Dermis microvascular lymphatic vessel endothelial cell (primary cell): ENCODE results near the gene RSBN1. TPM values are rescaled to one million over a fixed set of nuclear protein-coding genes. Genes with fewer than 3 reads are reported as not detected.
"Not testable (repeated sequence)": the region's sequence is repeated elsewhere in the genome, so short reads cannot be mapped to it uniquely, and the experiment has no call there.

Source experiments
- DNase-seq, 2 donors: peaks; one replicate each; pipeline versions ENCODE4 v3.0.0 to v3.0.0-alpha.2; 2010; ENCODE audit warnings: low read depth in 2 of 2
- total RNA-seq: library from RNA; depleted of rRNA; stranded (reverse); fragments of >200 nt; gene quantifications from 2 replicates; pipeline ENCODE4 v1.2.1, GENCODE V29; 2014

The RSBN1 gene
- 9.8 and 14.2 TPM in 2 replicates for total RNA-seq

DNA sequence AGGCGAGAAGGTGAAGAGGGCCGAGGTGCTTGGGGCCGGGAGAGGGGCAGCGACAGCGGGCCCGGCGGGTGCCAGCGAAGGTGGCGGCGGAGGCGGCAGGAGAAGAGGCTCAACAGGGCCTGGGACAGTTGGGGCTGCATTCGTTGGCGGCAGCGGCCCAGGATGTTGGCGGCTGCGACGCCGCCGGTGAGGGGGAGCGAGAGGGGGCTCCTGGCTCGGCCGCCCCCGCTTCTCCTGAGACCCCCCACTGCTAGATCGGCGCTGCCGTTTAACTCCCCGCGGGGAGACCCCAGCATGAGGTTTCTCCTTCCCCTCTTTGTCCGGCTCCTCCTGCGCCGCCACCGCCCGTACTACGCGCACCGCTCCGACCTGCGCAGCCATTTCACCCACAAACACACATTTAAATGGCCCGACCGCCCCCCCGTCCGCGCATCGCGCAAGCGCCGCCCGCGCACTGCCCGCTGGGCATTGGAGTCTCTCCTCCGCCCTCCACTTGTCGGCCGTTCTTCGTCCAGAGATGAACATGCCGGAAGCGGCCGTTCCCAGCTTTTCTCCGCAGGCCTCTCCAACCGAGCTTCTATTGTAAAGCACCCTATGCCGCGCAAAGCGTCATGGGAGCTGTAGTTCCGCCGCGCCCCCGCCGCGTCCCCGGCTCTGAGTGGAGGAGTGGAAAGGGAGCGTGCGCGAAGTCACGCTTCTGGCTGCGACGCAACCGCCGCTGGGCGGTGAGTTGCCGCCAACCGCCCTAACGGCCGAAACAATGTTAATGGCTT, at the start of gene RSBN1:
TSS of gene RSBN1 (minus strand) at position 589 of the 773 bp plus-strand sequence. CDS start at position 525, 64 bp downstream.
- DNase-seq: peak; percentile 98 to 100

- DNase-seq: no peak
Observed at GRCh38 chr1:113861641-113862040, 49.4 kb upstream of the RSBN1 start.

- DNase-seq: peak; percentile 1 to 76
Observed at GRCh38 chr1:113860891-113861290, 48.6 kb upstream of the RSBN1 start.

DNA sequence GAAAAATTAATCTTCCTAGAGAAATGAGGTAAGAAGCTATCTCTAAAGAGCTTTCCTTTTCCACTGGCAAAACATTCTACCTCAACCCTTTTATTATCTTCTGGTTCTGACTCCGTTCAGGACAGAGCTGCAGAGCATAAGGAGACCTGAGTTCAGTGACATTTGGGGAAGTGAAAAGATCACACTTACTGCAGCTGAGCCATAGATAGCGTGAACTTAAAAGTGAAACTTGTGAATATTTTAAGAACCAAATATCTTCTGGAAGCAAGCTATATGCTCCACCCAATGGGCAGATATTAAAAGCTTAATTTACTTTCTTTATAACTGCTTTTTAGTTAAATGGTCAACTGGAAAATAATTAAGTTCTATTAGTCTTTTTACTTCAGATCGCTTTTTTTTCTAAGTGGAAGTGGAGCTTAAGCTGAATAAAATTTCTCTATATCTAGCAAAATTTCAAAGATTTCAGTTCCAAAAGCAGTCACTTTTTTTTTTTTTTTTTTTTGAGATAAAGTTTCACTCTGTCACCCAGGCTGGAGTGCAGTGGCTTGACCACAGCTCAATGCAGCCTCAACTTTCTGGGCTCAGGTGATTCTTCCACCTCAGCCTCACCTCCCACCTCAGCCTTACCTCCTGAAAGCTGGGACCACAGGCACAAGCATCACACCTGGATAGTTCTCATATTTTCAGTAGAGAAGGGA, 47.4 kb upstream of the RSBN1 start:
- DNase-seq: no peak

- no peak for DNase-seq
Observed at GRCh38 chr1:113858982-113859381, 46.7 kb upstream of the RSBN1 start.

DNA sequence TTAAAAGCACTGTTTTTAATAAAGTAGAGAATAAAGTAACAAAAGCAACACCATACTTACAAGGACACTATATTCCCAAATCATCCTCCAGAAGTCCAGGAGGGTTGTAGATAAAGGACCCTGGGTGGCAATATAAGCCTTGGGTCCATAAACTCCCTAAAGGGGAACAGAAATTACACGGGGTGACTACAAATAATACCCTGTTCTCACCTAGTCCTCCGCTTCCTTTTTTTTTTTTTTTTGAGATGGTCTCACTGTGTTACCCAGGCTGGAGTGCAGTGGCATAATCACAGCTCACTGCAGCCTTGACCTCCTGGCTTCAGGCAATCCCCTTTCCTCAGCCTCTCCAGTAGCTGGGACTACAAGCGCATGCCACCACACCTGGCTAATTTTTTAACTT, 46.1 kb upstream of the RSBN1 start:
- DNase-seq: no peak

- no peak for DNase-seq
Observed at GRCh38 chr1:113857776-113858175, 45.5 kb upstream of the RSBN1 start.

- DNase-seq: no peak
Observed at GRCh38 chr1:113856401-113856790, 44.1 kb upstream of the RSBN1 start.

DNA sequence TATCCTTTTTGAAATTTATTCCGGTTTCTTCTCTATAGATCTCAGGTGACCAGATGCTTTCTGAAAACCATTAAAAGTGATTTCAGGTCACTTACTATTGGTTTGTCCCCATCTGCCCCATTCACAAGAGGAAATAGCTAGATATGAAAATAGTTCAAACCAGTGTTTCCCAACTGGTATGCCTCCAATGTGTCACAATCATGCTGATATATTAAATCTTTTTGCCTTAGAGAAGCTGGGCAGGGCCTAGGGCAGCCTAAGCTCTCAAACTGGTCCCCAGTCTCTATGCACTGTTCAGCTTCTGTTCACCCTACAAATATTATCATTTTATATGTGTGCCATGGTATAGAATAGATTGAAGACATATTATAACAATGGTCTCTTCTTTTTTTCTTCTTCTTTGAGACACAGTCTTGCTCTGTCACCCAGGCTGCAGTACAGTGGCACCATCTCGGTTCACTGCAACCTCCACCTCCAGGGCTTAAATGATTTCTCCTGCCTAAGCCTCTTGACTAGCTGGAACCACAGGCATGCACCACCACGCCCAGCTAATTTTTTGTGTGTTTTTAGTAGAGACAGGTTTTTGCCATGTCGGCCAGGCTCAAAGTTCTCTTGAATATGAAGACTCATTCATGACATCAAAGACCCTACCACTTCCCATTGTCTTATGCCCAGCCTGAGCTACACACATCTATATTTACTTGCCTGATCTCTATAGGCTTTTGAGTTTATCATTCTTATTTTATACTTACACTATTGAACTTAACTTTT, 43.5 kb upstream of the RSBN1 start:
- DNase-seq: no peak

- DNase-seq: no peak
Observed at GRCh38 chr1:113854234-113854633, 42.0 kb upstream of the RSBN1 start.

GRCh38 chr1:113852694-113853093, 40.4 kb upstream of the RSBN1 start:
- not testable (repeated sequence) for DNase-seq

- DNase-seq: no peak
Observed at GRCh38 chr1:113850127-113850796, 38.0 kb upstream of the RSBN1 start.

DNA sequence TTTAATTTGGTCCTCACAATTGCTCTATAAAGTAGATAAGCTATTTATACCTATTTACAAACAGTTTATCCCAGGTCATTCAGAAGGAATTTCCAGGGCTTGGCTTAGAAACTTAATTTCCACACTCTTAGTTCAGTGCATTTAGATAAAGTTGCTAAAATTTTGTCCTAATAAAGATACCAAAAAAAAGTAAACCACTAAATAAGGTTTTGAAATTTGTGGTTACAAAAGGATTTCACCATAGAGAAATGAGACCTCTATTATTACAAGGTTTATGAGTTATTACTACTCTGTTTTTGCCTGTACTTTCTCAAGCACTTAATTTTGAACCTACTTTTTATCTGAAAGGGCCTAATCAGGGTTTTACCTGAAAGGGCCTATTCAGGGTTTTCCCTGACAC, 36.8 kb upstream of the RSBN1 start:
- no peak for DNase-seq

DNA sequence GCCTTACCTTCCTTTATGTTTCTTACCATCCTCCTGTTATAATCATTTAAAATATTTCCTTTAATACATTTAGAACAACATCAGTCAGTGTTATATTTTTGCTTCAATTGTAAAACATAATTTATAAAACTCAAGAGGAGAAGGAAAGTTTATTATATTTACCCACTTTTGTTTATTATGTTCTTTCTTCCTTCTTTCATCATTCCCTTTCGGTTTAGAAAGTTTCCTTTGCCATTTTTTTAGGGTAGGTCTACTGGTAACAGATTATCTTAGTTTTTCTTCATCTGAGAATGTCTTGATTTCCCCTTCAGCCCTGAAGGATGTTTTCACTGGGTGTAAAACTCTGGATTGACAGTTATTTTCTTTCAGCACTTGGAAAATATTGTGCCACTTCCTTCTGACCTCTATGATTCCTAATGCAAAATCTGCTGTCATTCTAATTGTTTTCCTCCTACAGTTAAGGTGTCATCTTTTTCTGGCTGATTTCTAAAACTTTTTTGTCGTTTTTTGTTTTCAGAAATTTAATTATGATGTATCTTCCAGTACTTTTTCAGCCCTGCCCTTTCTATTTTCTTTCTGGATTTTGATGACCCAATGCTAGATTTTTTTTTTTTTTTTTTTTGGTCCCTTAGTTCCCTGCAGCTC, 34.2 kb upstream of the RSBN1 start:
- no peak for DNase-seq

DNA sequence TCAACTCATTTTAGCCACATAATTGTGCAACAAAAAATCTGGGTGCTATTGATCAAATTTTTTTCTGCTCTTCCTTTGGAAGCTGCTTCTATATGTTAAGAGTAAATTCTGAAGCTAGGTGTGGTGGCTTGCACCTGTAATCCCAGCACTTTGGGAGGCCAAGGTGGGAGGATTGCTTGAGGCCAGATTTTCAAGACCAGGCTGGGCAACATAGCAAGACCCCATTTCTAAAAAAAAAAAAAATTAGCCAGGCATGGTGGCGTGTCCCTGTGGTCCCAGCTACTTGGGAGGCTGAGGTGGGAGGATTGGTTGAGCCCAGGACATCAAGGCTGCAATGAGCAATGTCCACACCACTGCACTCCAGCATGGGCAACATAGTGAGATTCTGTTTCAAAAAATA, 24.3 kb upstream of the RSBN1 start:
- DNase-seq: no peak

GRCh38 chr1:113835686-113836290, 23.5 kb upstream of the RSBN1 start:
- peak; percentile 39 to 69 for DNase-seq

DNA sequence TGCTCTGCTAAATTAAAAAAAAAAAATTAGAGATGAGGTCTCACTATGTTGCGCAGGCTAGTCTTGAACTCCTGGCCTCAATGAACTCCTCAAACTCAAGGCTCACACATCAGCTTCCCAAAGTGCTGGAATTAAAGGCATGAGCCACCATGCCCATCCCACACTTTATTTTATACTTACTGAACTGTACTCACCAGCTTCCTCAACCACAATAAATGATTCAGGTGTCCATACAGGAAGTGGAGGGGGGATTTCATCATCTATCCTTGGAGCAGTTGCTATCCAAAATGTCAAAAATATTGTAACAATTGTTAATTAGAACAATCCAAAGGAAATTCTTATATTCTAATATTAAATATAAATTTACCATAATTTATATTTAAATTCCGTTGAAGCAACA, 22.4 kb upstream of the RSBN1 start:
- DNase-seq: no peak

DNA sequence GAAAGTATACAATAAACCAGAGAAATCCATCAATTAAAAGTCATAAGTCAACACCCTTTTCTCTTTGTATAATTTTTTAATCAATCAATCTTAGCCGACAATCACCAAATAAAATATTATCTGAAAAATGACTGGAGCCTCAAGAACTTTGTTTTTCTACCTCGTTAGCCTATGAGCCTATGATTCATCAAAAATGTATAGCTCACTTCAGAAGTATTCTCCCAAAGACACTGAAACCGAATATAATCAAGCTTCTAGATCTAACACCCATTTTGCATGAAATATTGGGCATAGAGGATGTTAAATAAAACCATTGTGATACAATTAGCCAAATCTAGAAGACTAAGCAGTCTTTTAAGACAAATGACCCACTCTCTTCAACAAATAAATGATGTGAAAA, 17.8 kb upstream of the RSBN1 start:
- DNase-seq: no peak

GRCh38 chr1:113821916-113822315, 9.6 kb upstream of the RSBN1 start:
- no peak for DNase-seq

- DNase-seq: no peak
Observed at GRCh38 chr1:113818578-113818977, 6.3 kb upstream of the RSBN1 start.

- DNase-seq: no peak
Observed at GRCh38 chr1:113813218-113813617, 942 bp upstream of the RSBN1 start.
